Measurements from ENCODE around the gene PNLIPRP3. TPM values are rescaled to one million over a fixed set of nuclear protein-coding genes. Genes with fewer than 3 reads are reported as not detected.

The PNLIPRP3 gene
- total and polyA plus RNA-seq, 9 of the 15 experiments (the other 6 are each of a cell fraction or from before 2014, with no cell fraction given), result not detected

GRCh38 chr10:116464257-116464656, 36.6 kb downstream of the PNLIPRP3 start:
- Histone ChIP-seq H3K36me3 (ENCODE audit: control insufficient read depth, insufficient read depth, low read length) (no peaks in the 10 kb centered on the region), H3K4me1 (replicated peaks in 1 of 2; ENCODE audit: control insufficient read depth in 2 of 2, insufficient read depth in 2 of 2, low read length in 2 of 2) (no peaks in the 10 kb centered on the region), H3K27me3 (ENCODE audit: control insufficient read depth in 2 of 2, insufficient read depth in 2 of 2, low read length in 2 of 2) (no peaks in the 10 kb centered on the region), H2AFZ (ENCODE audit: low read depth, low read length) (no peak overlapping the region), H3K9me3 (replicated peaks; ENCODE audit: control insufficient read depth, insufficient read depth, low read depth, low read length) (no peaks in the 10 kb centered on the region), H4K20me1 (replicated peaks; ENCODE audit: control insufficient read depth, insufficient read depth, low read length) (no peaks in the 10 kb centered on the region), H3K4me2 (ENCODE audit: insufficient read depth, low read length) (no peak overlapping the region), H3K9ac (ENCODE audit: insufficient read depth in 1 of 2, low read depth in 2 of 2, low read length in 2 of 2) (no peak overlapping the region), H3K27ac (ENCODE audit: extremely low read depth, low read depth, low read length) (no peak overlapping the region), H3K79me2 (ENCODE audit: control insufficient read depth, insufficient read depth, low read length) (no peaks in the 10 kb centered on the region), H3K9me1 (ENCODE audit: control insufficient read depth, insufficient read depth, low read length) (no peaks in the 10 kb centered on the region), H3K4me3 (no peak overlapping the region)
- 0% methylated on average over 2 of the region's 2 CpGs for WGBS (ENCODE audit: insufficient coverage, low coverage, missing lambda C conversion rate)
- intact Hi-C loops (cut with micrococcal nuclease), result no loop called here
- ChIA-PET CTCF (ENCODE audit: low intra/inter-chr PET ratio) (no interaction called here), POLR2A (no interaction called here)
- no peak for TF ChIP-seq SP1 (CRISPR knock-in tag; IDR thresholded peaks at IDR 0.05)
- no peak for TF ChIP-seq KLF10 (CRISPR knock-in tag; IDR thresholded peaks at IDR 0.05)
- TF ChIP-seq KLF13 (tag; IDR thresholded peaks at IDR 0.05; ENCODE audit: borderline replicate concordance, low read depth), result no peak
- TF ChIP-seq TBL1XR1 (IDR thresholded peaks at IDR 0.05; ENCODE audit: low read length in 2 of 2), result no peak
- no peak for DNase-seq (ENCODE audit: extremely low read depth in 1 of 4, low spot score in 3 of 4)
- FAIRE-seq, result no peak
- no peak for ATAC-seq
- BruUV-seq (replicated peaks), result no TSS peak
- in situ Hi-C loops (cut with MboI), result loop anchor here (25.0 kb wide), 1 partner anchor 698 kb away; no protein-coding TSS in a partner anchor

- DNase-seq (ENCODE audit: extremely low read depth in 1 of 4, low spot score in 3 of 4) (peak in 1 of 4 experiments; percentile 8), FAIRE-seq (no peak), ATAC-seq (peak; percentile 69)
- Histone ChIP-seq H3K9me1 (ENCODE audit: control insufficient read depth, insufficient read depth, low read length) (no peaks in the 10 kb centered on the region), H3K27ac (ENCODE audit: extremely low read depth, low read depth, low read length) (no peak overlapping the region; the same call in 2 of the 3 replicates), H3K79me2 (ENCODE audit: control insufficient read depth, insufficient read depth, low read length) (no peaks in the 10 kb centered on the region), H4K20me1 (replicated peaks; ENCODE audit: control insufficient read depth, insufficient read depth, low read length) (no peaks in the 10 kb centered on the region), H3K36me3 (ENCODE audit: control insufficient read depth, insufficient read depth, low read length) (no peaks in the 10 kb centered on the region), H3K4me1 (replicated peaks in 1 of 2; ENCODE audit: control insufficient read depth in 2 of 2, insufficient read depth in 2 of 2, low read length in 2 of 2) (no peaks in the 10 kb centered on the region), H2AFZ (ENCODE audit: low read depth, low read length) (no peak overlapping the region), H3K4me2 (ENCODE audit: insufficient read depth, low read length) (no peak overlapping the region; the same call in 1 of the 2 replicates), H3K4me3 (no peak overlapping the region), H3K9ac (ENCODE audit: insufficient read depth in 1 of 2, low read depth in 2 of 2, low read length in 2 of 2) (no peak overlapping the region), H3K27me3 (ENCODE audit: control insufficient read depth in 2 of 2, insufficient read depth in 2 of 2, low read length in 2 of 2) (no peaks in the 10 kb centered on the region), H3K9me3 (replicated peaks; ENCODE audit: control insufficient read depth, insufficient read depth, low read depth, low read length) (no peaks in the 10 kb centered on the region)
- 0% methylated on average over 2 of the region's 3 CpGs for WGBS (ENCODE audit: insufficient coverage, low coverage, missing lambda C conversion rate)
- no TSS peak for BruUV-seq (replicated peaks)
- ChIA-PET POLR2A (interaction anchor here (0.7 kb wide), 1 partner anchor 250 kb away, joined by 3 read pairs; no protein-coding TSS in a partner anchor), CTCF (ENCODE audit: low intra/inter-chr PET ratio) (no interaction called here)
- in situ Hi-C loops (cut with MboI), result loop anchor here (25.0 kb wide), 1 partner anchor 697 kb away; no protein-coding TSS in a partner anchor
- intact Hi-C loops (cut with micrococcal nuclease), result no loop called here
- TF ChIP-seq ZKSCAN1 (IDR thresholded peaks at IDR 0.05; ENCODE audit: low read depth, low read length) (no peak), HLTF (IDR thresholded peaks at IDR 0.05) (no peak), MAFG (tag; conservative IDR thresholded peaks at IDR 0.05) (0 out of 2 replicates have a peak, but pooled peaks have one; percentile 24), ETS2 (tag; IDR thresholded peaks at IDR 0.05; ENCODE audit: borderline replicate concordance, poor library complexity, severe bottlenecking) (no peak), SIN3A (IDR thresholded peaks at IDR 0.05; ENCODE audit: borderline replicate concordance in 2 of 2, control insufficient read depth in 1 of 2, low read depth in 2 of 2, low read length in 2 of 2) (no peak), NFE2 (IDR thresholded peaks at IDR 0.05; ENCODE audit: low read depth) (peak; percentile 68)
Measured at GRCh38 chr10:116465546-116465945, 37.9 kb downstream of the PNLIPRP3 start.

Data from K562 (cell line).